Pancreas (tissue), 10 donors: ENCODE data around the gene LAMTOR1. TPM values are rescaled to one million over a fixed set of nuclear protein-coding genes. Genes with fewer than 3 reads are reported as not detected.

Experiments
- ATAC-seq, 4 donors: fragments of 200-7000 bp; cut with Tn5 transposase; one replicate each; pipeline versions ENCODE4 v1.8.0 to v1.9.1; 2020; ENCODE audit warnings: mild to moderate bottlenecking in 4 of 4, moderate library complexity in 4 of 4
- DNase-seq, 6 donors: peaks; one replicate each; pipeline ENCODE4 v3.0.0-alpha.2; 2020
- FAIRE-seq: peaks from 2 replicates; lab custom pipeline; 2012; peaks lifted over from hg19 to GRCh38; lab: Jason Lieb, UNC
- H3K27ac ChIP-seq, 4 donors: fragments of 200-600 bp; sonication (generic); 1 replicate in 3 of 4; 2 replicates in 1 of 4; pipeline versions ENCODE4 v1.5.0 to v1.8.0; 2020
- H3K27me3 ChIP-seq, 4 donors: fragments of 200-600 bp; one replicate each; pipeline ENCODE4 v1.8.0; 2021
- H3K36me3 ChIP-seq, 3 donors: fragments of 200-600 bp; sonication (generic) in 1 of 3; one replicate each; pipeline versions ENCODE4 v1.5.0 to v1.8.0; 2020 to 2021
- H3K4me1 ChIP-seq, 3 donors: fragments of 200-600 bp; one replicate each; pipeline ENCODE4 v1.8.0; 2021
- H3K4me3 ChIP-seq, 4 donors: fragments of 200-600 bp; sonication (generic) in 2 of 4; one replicate each; pipeline versions ENCODE4 v1.5.0 to v1.8.0; 2020 to 2021
- H3K9me3 ChIP-seq, 4 donors: fragments of 200-600 bp; one replicate each; pipeline ENCODE4 v1.8.0; 2021
- CTCF ChIP-seq, 4 donors: fragments of 200-600 bp; sonication (generic) in 3 of 4; IDR thresholded peaks; one replicate each; pipeline versions ENCODE4 v1.5.0 to v1.8.0; 2021; ENCODE audit warnings: antibody characterized with exemption in 4 of 4
- WGBS, 2 donors: extraction: QIAGEN DNeasy Blood & Tissue Kit; methylation state at CpG; one replicate each; pipeline ENCODE4 v1.1.7; 2013; 5-methylcytosine and 5-hydroxymethylcytosine counted together
- intact Hi-C, 3 donors: fragments of 100-400 bp; cut with DNase I; formaldehyde crosslinking; loops; one replicate each; pipeline versions ENCODE4 v1.11.1 to v1.14.2; 2022
- polyA plus RNA-seq, 2 donors: library from polyadenylated mRNA; stranded (reverse); fragments of 200-250 nt; gene quantifications; one replicate each; pipeline ENCODE4 v1.2.3, GENCODE V29; 2013
- total RNA-seq, 6 donors: library from RNA; stranded (reverse); fragmentation: NEBNext Ultra II Directional in 4 of 6; extraction: Animal tissue kit (Norgen Biotek cat#: 25700) in 4 of 6; gene quantifications; one replicate each; pipeline versions ENCODE4 v1.2.1 to v1.2.4, GENCODE V29; 2021 to 2023
- donor health status: healthy with polysubstance abuse.
- donor health status: DM: no; HTN: no; CAD: no; lungs with moderate emphysema.
- donor health status: DM: no; HTN: no; CAD: no.
- donor health status: control.
- donor health status: control.
- donor health status: Bipolar disorder and iron deficiency.
- donor health status: DM: yes; HTN: yes; CAD: no.
- donor health status: DM: no; HTN: no; CAD: no.
- donor health status: DM: no; HTN: no; CAD: no.
- donor health status: DM: yes; HTN: yes; CAD: no.

The LAMTOR1 gene
- total and polyA plus RNA-seq, 8 donors, result 24.9 to 71.8 (median 35.5) TPM

GRCh38 chr11:72091292-72091691 is 11.8 kb downstream of the LAMTOR1 start:
- Histone ChIP-seq H3K36me3 (peaks cover 0 to 8% (median 6%) of the 10 kb centered on the region in 3 donors), H3K27me3 (no peaks in the 10 kb centered on the region), H3K4me3 (no peak overlapping the region), H3K27ac (no peak overlapping the region), H3K4me1 (peaks cover 0 to 4% (median 0%) of the 10 kb centered on the region in 3 donors), H3K9me3 (no peaks in the 10 kb centered on the region)
- DNase-seq (peak in 5 of 6 donors; percentile 61 to 77 (median 68)), FAIRE-seq (no peak), ATAC-seq (peak; percentile 85 to 99 (median 97))
- intact Hi-C loops, result loop anchor here in 2 of 3 donors (5.0 kb wide), 1 partner anchor 64 kb away; no protein-coding TSS in a partner anchor
- WGBS, 2 donors, result 31 to 42% methylated on average over 4 of the region's 4 CpGs
- TF ChIP-seq CTCF (IDR thresholded peaks at IDR 0.05), result peak; percentile 39 to 77 (median 67)

DNA sequence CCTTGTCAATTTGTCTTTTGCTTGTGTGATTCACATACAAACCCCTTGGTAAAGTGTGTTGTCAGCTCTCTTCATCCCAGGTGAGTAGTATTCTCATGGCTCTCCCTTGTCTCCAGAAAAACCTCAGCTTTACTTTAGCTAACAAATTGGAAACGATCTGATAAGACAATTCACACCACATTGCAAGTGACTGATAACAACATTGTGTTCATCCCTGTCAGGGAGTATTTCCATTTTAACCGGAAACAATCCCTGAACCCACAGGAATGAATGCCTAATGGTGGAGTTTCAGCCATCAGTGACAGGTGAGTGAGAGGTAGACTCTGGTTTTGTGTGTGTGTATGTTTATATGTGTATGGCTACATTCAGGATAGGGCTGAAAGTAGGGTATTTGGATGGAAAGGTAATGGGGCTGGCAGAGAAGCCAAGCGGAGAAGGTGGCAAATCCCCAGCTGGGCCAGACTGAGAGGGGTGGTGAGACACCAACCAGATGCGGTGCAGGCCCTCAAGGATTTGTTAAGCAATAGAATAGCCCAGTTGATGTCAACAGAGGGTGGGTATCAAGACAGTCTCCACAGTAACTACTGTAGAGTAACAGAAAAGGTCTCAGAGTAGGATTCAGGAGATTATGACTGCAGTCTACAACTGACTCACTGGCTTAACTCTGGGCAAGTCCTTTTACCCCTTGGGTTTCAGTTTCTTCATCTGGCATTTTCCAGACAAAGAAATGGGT is 14.9 kb downstream of the LAMTOR1 start:
- DNase-seq (no peak), FAIRE-seq (no peak), ATAC-seq (no peak)
- Histone ChIP-seq H3K27me3 (no peaks in the 10 kb centered on the region), H3K9me3 (no peaks in the 10 kb centered on the region), H3K4me3 (no peak overlapping the region), H3K36me3 (peaks cover 0 to 6% (median 0%) of the 10 kb centered on the region in 3 donors), H3K4me1 (peaks cover 0 to 4% (median 0%) of the 10 kb centered on the region in 3 donors), H3K27ac (no peak overlapping the region)
- 83 to 86% methylated on average over 4 of the region's 4 CpGs for WGBS, 2 donors
- TF ChIP-seq CTCF (IDR thresholded peaks at IDR 0.05), result no peak
- intact Hi-C loops, result loop anchor here in 2 of 3 donors (5.0 to 10.0 kb wide), 2 partner anchors 51 to 63 kb away; no protein-coding TSS in a partner anchor

- TF ChIP-seq CTCF (IDR thresholded peaks at IDR 0.05), result no peak
- no peaks in the 10 kb centered on the region for H3K9me3 ChIP-seq
- DNase-seq (no peak), ATAC-seq (no peak), FAIRE-seq (no peak)
- WGBS, 2 donors, result 89 to 96% methylated on average over 3 of the region's 3 CpGs
- peaks cover 0 to 6% (median 5%) of the 10 kb centered on the region in 3 donors for H3K4me1 ChIP-seq
- intact Hi-C loops, result loop anchor here in 2 of 3 donors (5.0 to 10.0 kb wide), 2 partner anchors 48 to 61 kb away; no protein-coding TSS in a partner anchor
- H3K36me3 ChIP-seq, result peaks cover 0 to 6% (median 0%) of the 10 kb centered on the region in 3 donors
- H3K27ac ChIP-seq, result no peak overlapping the region
- H3K27me3 ChIP-seq, result no peaks in the 10 kb centered on the region
- H3K4me3 ChIP-seq, result no peak overlapping the region
Observed at GRCh38 chr11:72085621-72086351, 17.3 kb downstream of the LAMTOR1 start.

GRCh38 chr11:72084965-72085364 is 18.1 kb downstream of the LAMTOR1 start:
- intact Hi-C loops, result loop anchor here in 2 of 3 donors (5.0 to 10.0 kb wide), 2 partner anchors 48 to 60 kb away; no protein-coding TSS in a partner anchor
- Histone ChIP-seq H3K27ac (no peak overlapping the region), H3K4me3 (no peak overlapping the region), H3K4me1 (peaks cover 0 to 6% (median 5%) of the 10 kb centered on the region in 3 donors), H3K27me3 (no peaks in the 10 kb centered on the region), H3K9me3 (no peaks in the 10 kb centered on the region), H3K36me3 (peaks cover 0 to 6% (median 0%) of the 10 kb centered on the region in 3 donors)
- DNase-seq (no peak), FAIRE-seq (no peak), ATAC-seq (no peak)
- TF ChIP-seq CTCF (IDR thresholded peaks at IDR 0.05), result no peak
- 75 to 79% methylated on average over 1 of the region's 1 CpG for WGBS, 2 donors
